H1 (cell line): ENCODE results near the gene SLC9B2. TPM values are rescaled to one million over a fixed set of nuclear protein-coding genes. Genes with fewer than 3 reads are reported as not detected.

Source experiments
- CTCF ChIA-PET: fragments of 300-600 bp; sonication (Branson Sonifier 250); formaldehyde crosslinking; loops from one replicate; lab custom pipeline; 2021; ENCODE audit not compliant: partially characterized antibody; lab: Charles Lee
- POLR2A ChIA-PET: fragments of 300-600 bp; sonication (Branson Sonifier 250); formaldehyde crosslinking; loops from one replicate; lab custom pipeline; 2021; ENCODE audit warnings: inconsistent platforms; ENCODE audit not compliant: partially characterized antibody; lab: Charles Lee
- DNase-seq, 2 experiments: peaks; one replicate each; pipeline versions ENCODE4 v3.0.0 to v3.0.0-alpha.2; 2010 to 2022; ENCODE audit warnings: low spot score in 2 of 2, low read depth in 1 of 2, mixed read lengths in 1 of 2
- FAIRE-seq: peaks from 2 replicates; lab custom pipeline; 2011; peaks lifted over from hg19 to GRCh38; lab: Jason Lieb, UNC
- H2AFZ ChIP-seq: 2 replicates; pipeline ENCODE4 v1.8.1; 2012; ENCODE audit warnings: low read length, inconsistent platforms
- H2AK5ac ChIP-seq: 2 replicates; pipeline ENCODE4 v1.6.1; 2013; ENCODE audit warnings: low read depth, low read length
- H2BK120ac ChIP-seq: replicated peaks from 2 replicates; pipeline ENCODE3; 2013; ENCODE audit warnings: low read depth, low read length, inconsistent platforms
- H2BK12ac ChIP-seq: 2 replicates; pipeline ENCODE4 v1.6.1; 2013; ENCODE audit warnings: low read depth, low read length
- H2BK15ac ChIP-seq: 2 replicates; pipeline ENCODE4 v1.6.1; 2013; ENCODE audit warnings: low read length
- H2BK20ac ChIP-seq: 2 replicates; pipeline ENCODE4 v1.6.1; 2013; ENCODE audit warnings: low read length
- H2BK5ac ChIP-seq: 2 replicates; pipeline ENCODE4 v1.6.1; 2013; ENCODE audit warnings: low read depth, low read length
- H3K14ac ChIP-seq: 2 replicates; pipeline ENCODE4 v1.6.1; 2013; ENCODE audit warnings: inconsistent platforms; ENCODE audit not compliant: insufficient read length
- H3K18ac ChIP-seq: 2 replicates; pipeline ENCODE4 v1.6.1; 2013; ENCODE audit warnings: low read length; ENCODE audit errors: extremely low read depth
- H3K23ac ChIP-seq: 2 replicates; pipeline ENCODE4 v1.6.1; 2013; ENCODE audit warnings: inconsistent platforms; ENCODE audit not compliant: insufficient read length
- H3K23me2 ChIP-seq: 2 replicates; pipeline ENCODE4 v1.6.1; 2013; ENCODE audit warnings: low read depth, low read length
- H3K27ac ChIP-seq: 2 replicates; pipeline ENCODE4 v1.6.1; 2011; ENCODE audit warnings: low read depth, low read length, inconsistent platforms
- H3K27me3 ChIP-seq, 4 experiments: replicated peaks in 1 of 4; 1 replicate in 1 of 4; 2 replicates in 3 of 4; pipeline versions ENCODE4 v1.6.1 to v1.8.1; 2011 to 2013; ENCODE audit warnings: low read length in 3 of 4, mild to moderate bottlenecking in 3 of 4, inconsistent platforms in 2 of 4, mixed read lengths in 2 of 4, moderate library complexity in 1 of 4; ENCODE audit not compliant: control insufficient read depth in 3 of 4, insufficient read depth in 3 of 4; ENCODE audit errors: extremely low read depth in 1 of 4
- H3K36me3 ChIP-seq, 4 experiments: 2 replicates each; pipeline versions ENCODE4 v1.6.1 to v1.8.1; 2011 to 2013; ENCODE audit warnings: mild to moderate bottlenecking in 4 of 4, low read length in 3 of 4, moderate library complexity in 2 of 4, control low read depth in 1 of 4, inconsistent platforms in 1 of 4; ENCODE audit not compliant: insufficient read depth in 4 of 4, control insufficient read depth in 2 of 4
- H3K4ac ChIP-seq: replicated peaks from 2 replicates; pipeline ENCODE3; 2013; ENCODE audit warnings: low read length, low read depth, mixed read lengths, inconsistent platforms; ENCODE audit not compliant: insufficient read length
- H3K4me1 ChIP-seq, 4 experiments: replicated peaks in 1 of 4; 1 replicate in 1 of 4; 2 replicates in 3 of 4; pipeline versions ENCODE4 v1.6.1 to v1.8.1; 2011 to 2013; ENCODE audit warnings: low read length in 3 of 4, inconsistent platforms in 2 of 4, mixed read lengths in 1 of 4; ENCODE audit not compliant: insufficient read depth in 4 of 4, control insufficient read depth in 3 of 4
- H3K4me2 ChIP-seq, 2 experiments: 2 replicates each; pipeline versions ENCODE4 v1.6.1 to v1.8.1; 2011 to 2013; ENCODE audit warnings: low read depth in 2 of 2, low read length in 2 of 2, control low read depth in 1 of 2, inconsistent platforms in 1 of 2, mild to moderate bottlenecking in 1 of 2; ENCODE audit not compliant: insufficient read depth in 1 of 2
- H3K4me3 ChIP-seq, 4 experiments: fragments of 200-600, 300-600 bp in 1 of 4; sonication (generic), shearing (Covaris generic), sonication (Bioruptor Twin) in 1 of 4; 2 replicates each; pipeline versions ENCODE4 v1.5.1 to v1.8.1; 2011 to 2016; ENCODE audit warnings: low read length in 4 of 4, low read depth in 3 of 4, control low read depth in 2 of 4, inconsistent platforms in 2 of 4, mild to moderate bottlenecking in 2 of 4, mixed read lengths in 1 of 4, moderate library complexity in 1 of 4; ENCODE audit not compliant: insufficient read depth in 2 of 4; ENCODE audit errors: extremely low read depth in 1 of 4
- H3K56ac ChIP-seq: replicated peaks from 2 replicates; pipeline ENCODE3; 2013; ENCODE audit warnings: low read depth, mild to moderate bottlenecking, mixed read lengths, low read length, inconsistent platforms; ENCODE audit not compliant: insufficient read length
- H3K79me1 ChIP-seq: 2 replicates; pipeline ENCODE4 v1.6.1; 2013; ENCODE audit warnings: low read depth, low read length, control low read depth
- H3K79me2 ChIP-seq, 2 experiments: 2 replicates each; pipeline versions ENCODE4 v1.6.1 to v1.8.1; 2012 to 2013; ENCODE audit warnings: low read length in 2 of 2, mild to moderate bottlenecking in 2 of 2, inconsistent platforms in 1 of 2; ENCODE audit not compliant: insufficient read depth in 2 of 2, control insufficient read depth in 1 of 2
- H3K9ac ChIP-seq, 4 experiments: replicated peaks in 1 of 4; 1 replicate in 1 of 4; 2 replicates in 3 of 4; pipeline versions ENCODE4 v1.6.1 to v1.8.1; 2011 to 2013; ENCODE audit warnings: low read depth in 3 of 4, low read length in 3 of 4, control low read depth in 2 of 4, mild to moderate bottlenecking in 2 of 4, moderate library complexity in 2 of 4, inconsistent platforms in 1 of 4; ENCODE audit errors: extremely low read depth in 1 of 4
- H3K9me3 ChIP-seq, 2 experiments: 2 replicates each; pipeline versions ENCODE4 v1.6.1 to v1.8.1; 2012 to 2013; ENCODE audit warnings: mild to moderate bottlenecking in 2 of 2, moderate library complexity in 2 of 2, control low read depth in 1 of 2, inconsistent platforms in 1 of 2, low read depth in 1 of 2, low read length in 1 of 2, mixed read lengths in 1 of 2; ENCODE audit not compliant: insufficient read depth in 2 of 2
- H4K20me1 ChIP-seq, 2 experiments: replicated peaks in 1 of 2; 2 replicates each; pipeline versions ENCODE3 to v1.8.1; 2011 to 2013; ENCODE audit warnings: inconsistent platforms in 2 of 2, low read length in 2 of 2, mild to moderate bottlenecking in 1 of 2; ENCODE audit not compliant: insufficient read depth in 2 of 2, control insufficient read depth in 1 of 2
- H4K5ac ChIP-seq: 2 replicates; pipeline ENCODE4 v1.6.1; 2013; ENCODE audit warnings: low read length, low read depth, mixed read lengths, inconsistent platforms; ENCODE audit not compliant: insufficient read length
- H4K8ac ChIP-seq: 2 replicates; pipeline ENCODE4 v1.8.0; 2013; ENCODE audit warnings: mild to moderate bottlenecking, moderate library complexity, low read length, inconsistent platforms; ENCODE audit not compliant: insufficient read depth; ENCODE audit errors: extremely low read depth
- H4K91ac ChIP-seq: replicated peaks from 2 replicates; pipeline ENCODE3; 2013; ENCODE audit warnings: low read length, mixed read lengths, inconsistent platforms; ENCODE audit not compliant: insufficient read length
- E2F6 ChIP-seq: IDR thresholded peaks from 2 replicates; pipeline ENCODE4 v1.6.1; 2012; ENCODE audit warnings: inconsistent platforms
- GABPA ChIP-seq: IDR thresholded peaks from 2 replicates; pipeline ENCODE4 v1.6.1; 2011; ENCODE audit warnings: mild to moderate bottlenecking, low read length, moderate library complexity, borderline replicate concordance; ENCODE audit not compliant: insufficient read depth
- GTF2F1 ChIP-seq: IDR thresholded peaks from 2 replicates; pipeline ENCODE4 v1.6.1; 2012; ENCODE audit warnings: low read depth, low read length, improper control_type of control experiment, borderline replicate concordance
- JUND ChIP-seq: IDR thresholded peaks from 2 replicates; pipeline ENCODE4 v1.6.1; 2011; ENCODE audit warnings: mild to moderate bottlenecking, improper control_type of control experiment, low read length
- MAFK ChIP-seq: IDR thresholded peaks from 2 replicates; pipeline ENCODE4 v1.6.1; 2012; ENCODE audit warnings: low read depth, mild to moderate bottlenecking, improper control_type of control experiment, low read length
- NANOG ChIP-seq: IDR thresholded peaks from 2 replicates; pipeline ENCODE4 v1.6.1; 2011; ENCODE audit warnings: low read length, low read depth, mild to moderate bottlenecking, inconsistent platforms; ENCODE audit not compliant: insufficient read depth, poor library complexity, severe bottlenecking
- NRF1 ChIP-seq: IDR thresholded peaks from 2 replicates; pipeline ENCODE4 v1.6.1; 2011; ENCODE audit warnings: mild to moderate bottlenecking, low read depth, low read length, improper control_type of control experiment
- SIN3A ChIP-seq, 2 experiments: IDR thresholded peaks in 1 of 2; conservative IDR thresholded peaks in 1 of 2; 2 replicates each; pipeline ENCODE4 v1.6.1; 2011 to 2012; ENCODE audit warnings: low read length in 2 of 2, improper control_type of control experiment in 1 of 2, low read depth in 1 of 2, mild to moderate bottlenecking in 1 of 2
- SIRT6 ChIP-seq: IDR thresholded peaks from one replicate; pipeline ENCODE4 v1.7.1; 2012; ENCODE audit warnings: low read length, inconsistent platforms
- SIX5 ChIP-seq: IDR thresholded peaks from 2 replicates; pipeline ENCODE4 v1.6.1; 2011; ENCODE audit warnings: mild to moderate bottlenecking, low read depth, low read length
- TBP ChIP-seq: IDR thresholded peaks from 2 replicates; pipeline ENCODE4 v1.6.1; 2011; ENCODE audit warnings: low read depth, low read length, improper control_type of control experiment
- USF2 ChIP-seq: IDR thresholded peaks from 2 replicates; pipeline ENCODE4 v1.6.1; 2011; ENCODE audit warnings: low read length, improper control_type of control experiment
- YY1 ChIP-seq: IDR thresholded peaks from 2 replicates; pipeline ENCODE4 v1.6.1; 2011; ENCODE audit warnings: low read depth, mild to moderate bottlenecking, low read length
- polyA plus RNA-seq, 7 experiments: library from polyadenylated mRNA; depleted of rRNA in 3 of 7; stranded (reverse) in 5 of 7; unstranded in 2 of 7; fragments of >200 nt in 5 of 7; fragments of 200-250 nt in 2 of 7; gene quantifications; 1 replicate in 5 of 7; 2 replicates in 1 of 7; 4 replicates in 1 of 7; pipeline versions ENCODE4 v1.2.1 to v1.2.3, GENCODE V29; 2011 to 2013; ENCODE audit warnings: missing spikeins in 2 of 7, mixed read lengths in 2 of 7
- total RNA-seq: library from RNA; stranded (reverse); fragmentation: NEBNext Ultra II Directional; extraction: Animal tissue kit (Norgen Biotek cat#: 25700); gene quantifications from 2 replicates; pipeline ENCODE4 v1.2.1, GENCODE V29; 2021

SLC9B2 gene
- total and polyA plus RNA-seq, 2 of the 8 experiments (the other 6 are each of a cell fraction or from before 2014, with no cell fraction given), result 3.2 to 5.2 TPM

- FAIRE-seq (no peak), DNase-seq (no peak)
- H4K91ac ChIP-seq, result no peak overlapping the region
- no peak overlapping the region for H2BK12ac ChIP-seq
- H3K4me3 ChIP-seq, result no peak overlapping the region
- no peak overlapping the region for H2BK5ac ChIP-seq
- POLR2A ChIA-PET, result no interaction called here
- no peaks in the 10 kb centered on the region for H3K79me2 ChIP-seq
- H3K9me3 ChIP-seq, result no peaks in the 10 kb centered on the region
- no peaks in the 10 kb centered on the region for H3K27me3 ChIP-seq
- H2AFZ ChIP-seq, result no peak overlapping the region
- no peaks in the 10 kb centered on the region for H4K20me1 ChIP-seq
- H4K5ac ChIP-seq, result no peak overlapping the region
- no peak overlapping the region for H2BK15ac ChIP-seq
- H2BK20ac ChIP-seq, result no peak overlapping the region
- H3K56ac ChIP-seq, result no peak overlapping the region
- no peak overlapping the region for H4K8ac ChIP-seq
- CTCF ChIA-PET, result interaction anchor here (1.5 to 2.4 kb wide), 3 partner anchors 20 to 388 kb away, joined by 4 to 15 read pairs (median 4); no protein-coding TSS in a partner anchor
- no peak overlapping the region for H3K4ac ChIP-seq
- H3K9ac ChIP-seq, result no peak overlapping the region
- H3K14ac ChIP-seq, result no peak overlapping the region
- H2BK120ac ChIP-seq, result no peak overlapping the region
- H3K4me2 ChIP-seq, result no peak overlapping the region
- no peak overlapping the region for H3K27ac ChIP-seq
- H3K4me1 ChIP-seq, result no peaks in the 10 kb centered on the region
- H3K18ac ChIP-seq, result no peak overlapping the region
- H3K23ac ChIP-seq, result no peak overlapping the region
- H3K23me2 ChIP-seq, result no peaks in the 10 kb centered on the region
- H2AK5ac ChIP-seq, result no peak overlapping the region
- no peaks in the 10 kb centered on the region for H3K36me3 ChIP-seq
- H3K79me1 ChIP-seq, result no peaks in the 10 kb centered on the region
- TF ChIP-seq GABPA (no peak), JUND (no peak), SIRT6 (no peak), GTF2F1 (no peak), YY1 (no peak), SIX5 (no peak), NRF1 (no peak), NANOG (no peak), MAFK (no peak), SIN3A (conservative IDR thresholded peaks at IDR 0.05 in 1 of 2, IDR thresholded peaks at IDR 0.05 in 1 of 2; ENCODE audit: low read depth in 1 of 2, low read length in 2 of 2) (no peak), USF2 (no peak), TBP (no peak), E2F6 (no peak)
Observed at GRCh38 chr4:103012551-103012950, 64.0 kb downstream of the SLC9B2 start.
